Measurements from ENCODE around the gene ACSL3. TPM values are rescaled to one million over a fixed set of nuclear protein-coding genes. Genes with fewer than 3 reads are reported as not detected.
A peak's percentile ranks its signal among the peaks of the same experiment; 100 is the strongest.

The ACSL3 gene
- total and polyA plus RNA-seq, 12 donors = 11.0 to 130 (median 70.6) TPM

GRCh38 chr2:222899413-222900181 lies 38.8 kb downstream of the ACSL3 start:
- no peak for DNase-seq
- Histone ChIP-seq H3K9me3 (replicated peaks in 1 of 3) (no peaks in the 10 kb centered on the region), H3K4me1 (replicated peaks in 1 of 2) (peaks cover 0 to 23% of the 10 kb centered on the region in 2 donors), H3K27me3 (no peaks in the 10 kb centered on the region), H3K27ac (no peak overlapping the region), H3K36me3 (replicated peaks in 1 of 2) (no peaks in the 10 kb centered on the region), H3K4me3 (no peak overlapping the region)
- no peak for TF ChIP-seq POLR2A (IDR thresholded peaks at IDR 0.05)
- TF ChIP-seq, protein P1, sequence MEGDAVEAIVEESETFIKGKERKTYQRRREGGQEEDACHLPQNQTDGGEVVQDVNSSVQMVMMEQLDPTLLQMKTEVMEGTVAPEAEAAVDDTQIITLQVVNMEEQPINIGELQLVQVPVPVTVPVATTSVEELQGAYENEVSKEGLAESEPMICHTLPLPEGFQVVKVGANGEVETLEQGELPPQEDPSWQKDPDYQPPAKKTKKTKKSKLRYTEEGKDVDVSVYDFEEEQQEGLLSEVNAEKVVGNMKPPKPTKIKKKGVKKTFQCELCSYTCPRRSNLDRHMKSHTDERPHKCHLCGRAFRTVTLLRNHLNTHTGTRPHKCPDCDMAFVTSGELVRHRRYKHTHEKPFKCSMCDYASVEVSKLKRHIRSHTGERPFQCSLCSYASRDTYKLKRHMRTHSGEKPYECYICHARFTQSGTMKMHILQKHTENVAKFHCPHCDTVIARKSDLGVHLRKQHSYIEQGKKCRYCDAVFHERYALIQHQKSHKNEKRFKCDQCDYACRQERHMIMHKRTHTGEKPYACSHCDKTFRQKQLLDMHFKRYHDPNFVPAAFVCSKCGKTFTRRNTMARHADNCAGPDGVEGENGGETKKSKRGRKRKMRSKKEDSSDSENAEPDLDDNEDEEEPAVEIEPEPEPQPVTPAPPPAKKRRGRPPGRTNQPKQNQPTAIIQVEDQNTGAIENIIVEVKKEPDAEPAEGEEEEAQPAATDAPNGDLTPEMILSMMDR (IDR thresholded peaks at IDR 0.05) = no peak
- intact Hi-C loops (cut with DNase I) = loop anchor here (5.0 to 10.0 kb wide), 3 partner anchors 102 to 195 kb away; no protein-coding TSS in a partner anchor
- WGBS, 4 donors = 85 to 91% (median 86%) methylated on average over 17 of the region's 17 CpGs

- WGBS, 4 donors = 61 to 74% (median 65%) methylated on average over 2 of the region's 2 CpGs
- TF ChIP-seq, protein P1 (IDR thresholded peaks at IDR 0.05) = no peak
- no peak for TF ChIP-seq POLR2A (IDR thresholded peaks at IDR 0.05)
- no peaks in the 10 kb centered on the region for H3K9me3 ChIP-seq (replicated peaks in 1 of 3)
- intact Hi-C loops (cut with DNase I) = loop anchor here (5.0 to 10.0 kb wide), 3 partner anchors 103 to 196 kb away; no protein-coding TSS in a partner anchor
- peaks cover 4 to 20% of the 10 kb centered on the region in 2 donors for H3K4me1 ChIP-seq (replicated peaks in 1 of 2)
- no peak overlapping the region for H3K27ac ChIP-seq
- no peak overlapping the region for H3K4me3 ChIP-seq
- no peaks in the 10 kb centered on the region for H3K27me3 ChIP-seq
- no peaks in the 10 kb centered on the region for H3K36me3 ChIP-seq (replicated peaks in 1 of 2)
- DNase-seq = no peak
These were observed 39.5 kb downstream of the ACSL3 start for GRCh38 chr2:222900354-222900753.

GRCh38 chr2:222902660-222903059 lies 41.8 kb downstream of the ACSL3 start:
- DNase-seq = no peak
- H3K36me3 ChIP-seq (replicated peaks in 1 of 2) = no peaks in the 10 kb centered on the region
- no peaks in the 10 kb centered on the region for H3K27me3 ChIP-seq
- H3K9me3 ChIP-seq (replicated peaks in 1 of 3) = no peaks in the 10 kb centered on the region
- no peak overlapping the region for H3K4me3 ChIP-seq
- 91 to 98% (median 92%) methylated on average over 4 of the region's 4 CpGs for WGBS, 4 donors
- TF ChIP-seq POLR2A (IDR thresholded peaks at IDR 0.05) = no peak
- TF ChIP-seq, protein P1 (IDR thresholded peaks at IDR 0.05) = no peak
- no peak overlapping the region for H3K27ac ChIP-seq
- peaks cover 18 to 33% of the 10 kb centered on the region in 2 donors for H3K4me1 ChIP-seq (replicated peaks in 1 of 2)
- intact Hi-C loops (cut with DNase I) = loop anchor here (5.0 to 10.0 kb wide), 3 partner anchors 105 to 198 kb away; no protein-coding TSS in a partner anchor

DNA sequence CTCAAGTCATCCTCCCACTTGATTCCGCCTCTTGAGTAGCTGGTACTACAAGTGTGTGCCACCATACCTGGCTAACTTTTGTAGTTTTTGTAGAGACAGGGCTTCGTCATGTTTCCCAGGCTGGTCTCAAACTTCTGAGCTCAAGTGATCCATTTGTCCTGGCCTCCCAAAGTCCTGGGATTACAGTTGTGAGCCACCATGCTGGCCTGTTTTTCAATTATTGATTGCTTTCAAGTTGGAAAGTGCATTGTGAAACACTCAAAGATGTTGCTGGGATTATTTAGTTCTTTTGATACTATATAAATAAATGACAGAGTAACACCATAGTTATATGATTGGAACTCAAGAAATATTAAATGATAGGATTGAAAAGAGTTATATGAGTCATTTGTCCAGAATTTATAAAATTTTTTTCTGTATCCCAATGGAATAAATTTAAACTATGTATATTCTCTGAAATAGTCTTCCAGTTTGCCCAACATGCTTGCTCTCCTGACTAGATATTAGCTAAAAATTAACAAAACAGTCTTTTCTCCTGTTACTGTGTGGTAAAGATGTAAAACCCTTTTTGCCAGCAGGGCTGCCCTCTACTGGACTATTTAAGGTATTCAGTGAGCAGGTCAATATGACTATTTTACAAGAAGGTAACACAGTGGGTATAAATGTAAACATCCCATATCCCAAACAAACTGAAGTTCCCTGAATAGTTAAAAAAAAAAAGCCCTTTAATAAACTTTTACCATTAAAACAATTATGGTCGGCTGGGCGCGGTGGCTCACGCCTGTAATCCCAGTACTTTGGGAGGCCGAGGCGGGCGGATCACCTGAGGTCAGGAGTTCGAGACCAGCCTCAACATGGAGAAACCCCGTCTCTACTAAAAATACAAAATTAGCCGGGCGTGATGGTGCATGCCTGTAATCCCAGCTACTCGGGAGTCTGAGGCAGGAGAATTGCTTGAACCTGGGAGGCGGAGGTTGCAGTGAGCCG lies 42.7 kb downstream of the ACSL3 start:
- Histone ChIP-seq H3K4me3 (no peak overlapping the region), H3K27me3 (no peaks in the 10 kb centered on the region), H3K36me3 (replicated peaks in 1 of 2) (no peaks in the 10 kb centered on the region), H3K4me1 (replicated peaks in 1 of 2) (peaks cover 18 to 29% of the 10 kb centered on the region in 2 donors), H3K27ac (no peak overlapping the region), H3K9me3 (replicated peaks in 1 of 3) (no peaks in the 10 kb centered on the region)
- peak; percentile 23 to 76 (median 45) for DNase-seq
- TF ChIP-seq, protein P1 (IDR thresholded peaks at IDR 0.05) = peak; percentile 50 to 80 (median 66)
- no peak for TF ChIP-seq POLR2A (IDR thresholded peaks at IDR 0.05)
- intact Hi-C loops (cut with DNase I) = loop anchor here (5.0 to 10.0 kb wide), 3 partner anchors 106 to 199 kb away; no protein-coding TSS in a partner anchor
- WGBS, 4 donors = 88 to 92% (median 90%) methylated on average over 14 to 16 of the region's 16 CpGs
